ENCODE measurements around the gene NNT.
"Not testable (repeated sequence)": the region's sequence is repeated elsewhere in the genome, so short reads cannot be mapped to it uniquely, and the experiment has no call there.

NNT gene

GRCh38 chr5:43663916-43664315, 60.9 kb downstream of the NNT start:
- in situ Hi-C loops (cut with HindIII; ENCODE audit: low sequenced_read_pairs), result no loop called here

GRCh38 chr5:43664501-43665040, 61.6 kb downstream of the NNT start:
- in situ Hi-C loops (cut with HindIII; ENCODE audit: low sequenced_read_pairs), result no loop called here

GRCh38 chr5:43665749-43666148, 62.8 kb downstream of the NNT start:
- in situ Hi-C loops (cut with HindIII; ENCODE audit: low sequenced_read_pairs), result not testable (repeated sequence)

- in situ Hi-C loops (cut with HindIII; ENCODE audit: low sequenced_read_pairs), result not testable (repeated sequence)
Measured at GRCh38 chr5:43666728-43667127, 63.7 kb downstream of the NNT start.

- in situ Hi-C loops (cut with HindIII; ENCODE audit: low sequenced_read_pairs), result not testable (repeated sequence)
Measured at GRCh38 chr5:43667379-43667778, 64.4 kb downstream of the NNT start.

GRCh38 chr5:43674536-43674935, 71.6 kb downstream of the NNT start:
- in situ Hi-C loops (cut with HindIII; ENCODE audit: low sequenced_read_pairs), result no loop called here

- in situ Hi-C loops (cut with HindIII; ENCODE audit: low sequenced_read_pairs), result no loop called here
Measured at GRCh38 chr5:43675357-43675756, 72.4 kb downstream of the NNT start.

- in situ Hi-C loops (cut with HindIII; ENCODE audit: low sequenced_read_pairs), result no loop called here
Measured at GRCh38 chr5:43676083-43676840, 73.3 kb downstream of the NNT start.

- in situ Hi-C loops (cut with HindIII; ENCODE audit: low sequenced_read_pairs), result no loop called here
Measured at GRCh38 chr5:43677253-43677652, 74.3 kb downstream of the NNT start.

GRCh38 chr5:43679214-43679613, 76.2 kb downstream of the NNT start:
- in situ Hi-C loops (cut with HindIII; ENCODE audit: low sequenced_read_pairs), result no loop called here

- in situ Hi-C loops (cut with HindIII; ENCODE audit: low sequenced_read_pairs), result no loop called here
Measured at GRCh38 chr5:43680286-43680685, 77.3 kb downstream of the NNT start.

GRCh38 chr5:43683884-43684471, 81.0 kb downstream of the NNT start:
- in situ Hi-C loops (cut with HindIII; ENCODE audit: low sequenced_read_pairs), result no loop called here

GRCh38 chr5:43685252-43685950, 82.4 kb downstream of the NNT start:
- in situ Hi-C loops (cut with HindIII; ENCODE audit: low sequenced_read_pairs), result no loop called here

GRCh38 chr5:43687275-43687674, 84.3 kb downstream of the NNT start:
- in situ Hi-C loops (cut with HindIII; ENCODE audit: low sequenced_read_pairs), result no loop called here

GRCh38 chr5:43691275-43691674, 88.3 kb downstream of the NNT start:
- in situ Hi-C loops (cut with HindIII; ENCODE audit: low sequenced_read_pairs), result no loop called here

GRCh38 chr5:43691893-43692292, 88.9 kb downstream of the NNT start:
- in situ Hi-C loops (cut with HindIII; ENCODE audit: low sequenced_read_pairs), result no loop called here

- in situ Hi-C loops (cut with HindIII; ENCODE audit: low sequenced_read_pairs), result no loop called here
Measured at GRCh38 chr5:43693411-43693810, 90.4 kb downstream of the NNT start.

- in situ Hi-C loops (cut with HindIII; ENCODE audit: low sequenced_read_pairs), result no loop called here
Measured at GRCh38 chr5:43694027-43694426, 91.0 kb downstream of the NNT start.

GRCh38 chr5:43696444-43696843, 93.5 kb downstream of the NNT start:
- in situ Hi-C loops (cut with HindIII; ENCODE audit: low sequenced_read_pairs), result not testable (repeated sequence)

GRCh38 chr5:43699910-43700309, 96.9 kb downstream of the NNT start:
- in situ Hi-C loops (cut with HindIII; ENCODE audit: low sequenced_read_pairs), result no loop called here

- in situ Hi-C loops (cut with HindIII; ENCODE audit: low sequenced_read_pairs), result no loop called here
Measured at GRCh38 chr5:43700601-43701000, 97.6 kb downstream of the NNT start.

GRCh38 chr5:43701227-43701626, 98.2 kb downstream of the NNT start:
- in situ Hi-C loops (cut with HindIII; ENCODE audit: low sequenced_read_pairs), result no loop called here

Data from endothelial cell of hepatic sinusoid (primary cell).